Measurements from ENCODE around the gene UQCRC1.

- no peak for TF ChIP-seq CTCF (IDR thresholded peaks at IDR 0.05)
- TF ChIP-seq POLR2AphosphoS5 (IDR thresholded peaks at IDR 0.05) = no peak
- TF ChIP-seq POLR2A (IDR thresholded peaks at IDR 0.05) = no peak
- TF ChIP-seq EP300 (IDR thresholded peaks at IDR 0.05) = no peak
These were observed 46.0 kb downstream of the UQCRC1 start, which contains the start of gene UCN2 for GRCh38 chr3:48563382-48563918.

All from sigmoid colon (tissue), 4 donors.